Measurements from ENCODE around the gene GREM1.

The GREM1 gene

GRCh38 chr15:32706704-32707103 lies 11.1 kb upstream of the GREM1 start:
- H3K4me3 ChIP-seq (ENCODE audit: low read depth, low read length) = no peak overlapping the region
- TF ChIP-seq CTCF (IDR thresholded peaks at IDR 0.05; ENCODE audit: borderline replicate concordance, insufficient read depth, low read depth, low read length) = no peak

DNA sequence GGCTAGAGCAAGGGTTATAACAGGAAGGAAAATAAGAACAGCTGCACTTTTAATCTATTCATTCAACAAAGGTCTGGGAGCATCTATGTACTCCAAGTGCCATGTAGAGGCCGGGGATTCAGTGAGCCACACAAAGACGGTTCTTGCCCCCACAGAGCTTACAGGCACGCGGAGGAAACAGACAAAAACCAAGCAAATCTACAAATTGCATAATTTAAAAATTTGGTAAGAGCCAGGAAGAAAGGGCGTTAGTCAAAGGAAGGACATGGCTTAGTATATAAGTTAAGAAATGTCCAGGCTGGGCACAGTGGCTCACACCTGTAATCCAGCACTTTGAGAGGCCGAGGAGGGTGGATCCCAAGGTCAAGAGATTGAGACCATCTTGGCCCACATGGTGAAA lies 10.4 kb upstream of the GREM1 start:
- H3K4me3 ChIP-seq (ENCODE audit: low read depth, low read length) = no peak overlapping the region
- no peak for TF ChIP-seq CTCF (IDR thresholded peaks at IDR 0.05; ENCODE audit: borderline replicate concordance, insufficient read depth, low read depth, low read length)

- H3K4me3 ChIP-seq (ENCODE audit: low read depth, low read length) = no peak overlapping the region
- TF ChIP-seq CTCF (IDR thresholded peaks at IDR 0.05; ENCODE audit: borderline replicate concordance, insufficient read depth, low read depth, low read length) = no peak
Observed at GRCh38 chr15:32709295-32710033, 8.3 kb upstream of the GREM1 start.

- TF ChIP-seq CTCF (IDR thresholded peaks at IDR 0.05; ENCODE audit: borderline replicate concordance, insufficient read depth, low read depth, low read length) = no peak
- H3K4me3 ChIP-seq (ENCODE audit: low read depth, low read length) = no peak overlapping the region
Observed at GRCh38 chr15:32715276-32715675, 2.5 kb upstream of the GREM1 start.

GRCh38 chr15:32716216-32716914 lies 1.4 kb upstream of the GREM1 start:
- no peak overlapping the region for H3K4me3 ChIP-seq (ENCODE audit: low read depth, low read length)
- TF ChIP-seq CTCF (IDR thresholded peaks at IDR 0.05; ENCODE audit: borderline replicate concordance, insufficient read depth, low read depth, low read length) = no peak

DNA sequence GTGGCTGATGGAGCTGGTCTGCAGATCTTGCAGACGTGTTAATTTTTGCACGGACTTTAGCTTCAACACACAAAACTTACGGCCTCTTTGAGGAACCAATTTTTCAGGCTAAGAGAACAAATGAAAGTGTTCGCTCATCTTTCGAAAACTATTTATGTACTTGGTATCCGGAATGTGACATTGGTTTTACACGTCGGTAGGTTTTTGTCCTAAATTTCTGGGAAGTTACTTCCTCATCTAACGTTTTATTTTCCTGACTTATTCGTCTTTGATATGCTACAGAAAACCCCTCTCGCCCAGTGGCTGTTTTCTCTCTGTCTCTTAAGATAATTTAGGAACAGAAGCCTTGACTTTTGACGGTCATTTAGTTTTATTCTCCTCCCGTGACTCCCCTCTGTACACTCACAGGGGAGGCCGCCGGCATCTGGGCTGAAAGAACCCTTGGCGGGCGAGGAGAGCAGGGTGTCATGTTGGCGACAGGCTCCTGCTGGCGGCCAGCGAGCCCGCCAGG lies 834 bp upstream of the GREM1 start:
- H3K4me3 ChIP-seq (ENCODE audit: low read depth, low read length) = no peak overlapping the region
- no peak for TF ChIP-seq CTCF (IDR thresholded peaks at IDR 0.05; ENCODE audit: borderline replicate concordance, insufficient read depth, low read depth, low read length)

All from GM12875 (cell line).